H1 (cell line): Measurements from ENCODE around the gene GNAQ. TPM values are rescaled to one million over a fixed set of nuclear protein-coding genes. Genes with fewer than 3 reads are reported as not detected.

Experiments
- CTCF ChIA-PET: fragments of 300-600 bp; sonication (Branson Sonifier 250); formaldehyde crosslinking; loops from one replicate; lab custom pipeline; 2021; ENCODE audit not compliant: partially characterized antibody; lab: Charles Lee
- POLR2A ChIA-PET: fragments of 300-600 bp; sonication (Branson Sonifier 250); formaldehyde crosslinking; loops from one replicate; lab custom pipeline; 2021; ENCODE audit warnings: inconsistent platforms; ENCODE audit not compliant: partially characterized antibody; lab: Charles Lee
- DNase-seq, 2 experiments: peaks; one replicate each; pipeline versions ENCODE4 v3.0.0 to v3.0.0-alpha.2; 2010 to 2022; ENCODE audit warnings: low spot score in 2 of 2, low read depth in 1 of 2, mixed read lengths in 1 of 2
- FAIRE-seq: peaks from 2 replicates; lab custom pipeline; 2011; peaks lifted over from hg19 to GRCh38; lab: Jason Lieb, UNC
- H2AFZ ChIP-seq: 2 replicates; pipeline ENCODE4 v1.8.1; 2012; ENCODE audit warnings: low read length, inconsistent platforms
- H2AK5ac ChIP-seq: 2 replicates; pipeline ENCODE4 v1.6.1; 2013; ENCODE audit warnings: low read depth, low read length
- H2BK120ac ChIP-seq: replicated peaks from 2 replicates; pipeline ENCODE3; 2013; ENCODE audit warnings: low read depth, low read length, inconsistent platforms
- H2BK12ac ChIP-seq: 2 replicates; pipeline ENCODE4 v1.6.1; 2013; ENCODE audit warnings: low read depth, low read length
- H2BK15ac ChIP-seq: 2 replicates; pipeline ENCODE4 v1.6.1; 2013; ENCODE audit warnings: low read length
- H2BK20ac ChIP-seq: 2 replicates; pipeline ENCODE4 v1.6.1; 2013; ENCODE audit warnings: low read length
- H2BK5ac ChIP-seq: 2 replicates; pipeline ENCODE4 v1.6.1; 2013; ENCODE audit warnings: low read depth, low read length
- H3K14ac ChIP-seq: 2 replicates; pipeline ENCODE4 v1.6.1; 2013; ENCODE audit warnings: inconsistent platforms; ENCODE audit not compliant: insufficient read length
- H3K18ac ChIP-seq: 2 replicates; pipeline ENCODE4 v1.6.1; 2013; ENCODE audit warnings: low read length; ENCODE audit errors: extremely low read depth
- H3K23ac ChIP-seq: 2 replicates; pipeline ENCODE4 v1.6.1; 2013; ENCODE audit warnings: inconsistent platforms; ENCODE audit not compliant: insufficient read length
- H3K23me2 ChIP-seq: 2 replicates; pipeline ENCODE4 v1.6.1; 2013; ENCODE audit warnings: low read depth, low read length
- H3K27ac ChIP-seq: 2 replicates; pipeline ENCODE4 v1.6.1; 2011; ENCODE audit warnings: low read depth, low read length, inconsistent platforms
- H3K27me3 ChIP-seq, 4 experiments: replicated peaks in 1 of 4; 1 replicate in 1 of 4; 2 replicates in 3 of 4; pipeline versions ENCODE4 v1.6.1 to v1.8.1; 2011 to 2013; ENCODE audit warnings: low read length in 3 of 4, mild to moderate bottlenecking in 3 of 4, inconsistent platforms in 2 of 4, mixed read lengths in 2 of 4, moderate library complexity in 1 of 4; ENCODE audit not compliant: control insufficient read depth in 3 of 4, insufficient read depth in 3 of 4; ENCODE audit errors: extremely low read depth in 1 of 4
- H3K36me3 ChIP-seq, 4 experiments: 2 replicates each; pipeline versions ENCODE4 v1.6.1 to v1.8.1; 2011 to 2013; ENCODE audit warnings: mild to moderate bottlenecking in 4 of 4, low read length in 3 of 4, moderate library complexity in 2 of 4, control low read depth in 1 of 4, inconsistent platforms in 1 of 4; ENCODE audit not compliant: insufficient read depth in 4 of 4, control insufficient read depth in 2 of 4
- H3K4ac ChIP-seq: replicated peaks from 2 replicates; pipeline ENCODE3; 2013; ENCODE audit warnings: low read length, low read depth, mixed read lengths, inconsistent platforms; ENCODE audit not compliant: insufficient read length
- H3K4me1 ChIP-seq, 4 experiments: replicated peaks in 1 of 4; 1 replicate in 1 of 4; 2 replicates in 3 of 4; pipeline versions ENCODE4 v1.6.1 to v1.8.1; 2011 to 2013; ENCODE audit warnings: low read length in 3 of 4, inconsistent platforms in 2 of 4, mixed read lengths in 1 of 4; ENCODE audit not compliant: insufficient read depth in 4 of 4, control insufficient read depth in 3 of 4
- H3K4me2 ChIP-seq, 2 experiments: 2 replicates each; pipeline versions ENCODE4 v1.6.1 to v1.8.1; 2011 to 2013; ENCODE audit warnings: low read depth in 2 of 2, low read length in 2 of 2, control low read depth in 1 of 2, inconsistent platforms in 1 of 2, mild to moderate bottlenecking in 1 of 2; ENCODE audit not compliant: insufficient read depth in 1 of 2
- H3K4me3 ChIP-seq, 4 experiments: fragments of 200-600, 300-600 bp in 1 of 4; sonication (generic), shearing (Covaris generic), sonication (Bioruptor Twin) in 1 of 4; 2 replicates each; pipeline versions ENCODE4 v1.5.1 to v1.8.1; 2011 to 2016; ENCODE audit warnings: low read length in 4 of 4, low read depth in 3 of 4, control low read depth in 2 of 4, inconsistent platforms in 2 of 4, mild to moderate bottlenecking in 2 of 4, mixed read lengths in 1 of 4, moderate library complexity in 1 of 4; ENCODE audit not compliant: insufficient read depth in 2 of 4; ENCODE audit errors: extremely low read depth in 1 of 4
- H3K56ac ChIP-seq: replicated peaks from 2 replicates; pipeline ENCODE3; 2013; ENCODE audit warnings: low read depth, mild to moderate bottlenecking, mixed read lengths, low read length, inconsistent platforms; ENCODE audit not compliant: insufficient read length
- H3K79me1 ChIP-seq: 2 replicates; pipeline ENCODE4 v1.6.1; 2013; ENCODE audit warnings: low read depth, low read length, control low read depth
- H3K79me2 ChIP-seq, 2 experiments: 2 replicates each; pipeline versions ENCODE4 v1.6.1 to v1.8.1; 2012 to 2013; ENCODE audit warnings: low read length in 2 of 2, mild to moderate bottlenecking in 2 of 2, inconsistent platforms in 1 of 2; ENCODE audit not compliant: insufficient read depth in 2 of 2, control insufficient read depth in 1 of 2
- H3K9ac ChIP-seq, 4 experiments: replicated peaks in 1 of 4; 1 replicate in 1 of 4; 2 replicates in 3 of 4; pipeline versions ENCODE4 v1.6.1 to v1.8.1; 2011 to 2013; ENCODE audit warnings: low read depth in 3 of 4, low read length in 3 of 4, control low read depth in 2 of 4, mild to moderate bottlenecking in 2 of 4, moderate library complexity in 2 of 4, inconsistent platforms in 1 of 4; ENCODE audit errors: extremely low read depth in 1 of 4
- H3K9me3 ChIP-seq, 2 experiments: 2 replicates each; pipeline versions ENCODE4 v1.6.1 to v1.8.1; 2012 to 2013; ENCODE audit warnings: mild to moderate bottlenecking in 2 of 2, moderate library complexity in 2 of 2, control low read depth in 1 of 2, inconsistent platforms in 1 of 2, low read depth in 1 of 2, low read length in 1 of 2, mixed read lengths in 1 of 2; ENCODE audit not compliant: insufficient read depth in 2 of 2
- H4K20me1 ChIP-seq, 2 experiments: replicated peaks in 1 of 2; 2 replicates each; pipeline versions ENCODE3 to v1.8.1; 2011 to 2013; ENCODE audit warnings: inconsistent platforms in 2 of 2, low read length in 2 of 2, mild to moderate bottlenecking in 1 of 2; ENCODE audit not compliant: insufficient read depth in 2 of 2, control insufficient read depth in 1 of 2
- H4K5ac ChIP-seq: 2 replicates; pipeline ENCODE4 v1.6.1; 2013; ENCODE audit warnings: low read length, low read depth, mixed read lengths, inconsistent platforms; ENCODE audit not compliant: insufficient read length
- H4K8ac ChIP-seq: 2 replicates; pipeline ENCODE4 v1.8.0; 2013; ENCODE audit warnings: mild to moderate bottlenecking, moderate library complexity, low read length, inconsistent platforms; ENCODE audit not compliant: insufficient read depth; ENCODE audit errors: extremely low read depth
- H4K91ac ChIP-seq: replicated peaks from 2 replicates; pipeline ENCODE3; 2013; ENCODE audit warnings: low read length, mixed read lengths, inconsistent platforms; ENCODE audit not compliant: insufficient read length
- NRF1 ChIP-seq: IDR thresholded peaks from 2 replicates; pipeline ENCODE4 v1.6.1; 2011; ENCODE audit warnings: mild to moderate bottlenecking, low read depth, low read length, improper control_type of control experiment
- SP4 ChIP-seq: IDR thresholded peaks from 2 replicates; pipeline ENCODE4 v1.6.1; 2012; ENCODE audit warnings: low read length, inconsistent platforms
- WGBS, 2 experiments: shearing (Covaris generic) in 1 of 2; methylation state at CpG; one replicate each; pipeline versions ENCODE4 v1.1.6 to v1.1.7; 2013 to 2015; ENCODE audit warnings: low lambda C conversion rate in 2 of 2, mixed read lengths in 2 of 2, inconsistent platforms in 1 of 2, low coverage in 1 of 2, missing lambda C conversion rate in 1 of 2; ENCODE audit not compliant: insufficient replicate concordance in 2 of 2, insufficient coverage in 1 of 2, insufficient read length in 1 of 2; ENCODE audit errors: extremely low coverage in 1 of 2, missing lambda C conversion rate in 1 of 2; 5-methylcytosine and 5-hydroxymethylcytosine counted together
- polyA plus RNA-seq, 7 experiments: library from polyadenylated mRNA; depleted of rRNA in 3 of 7; stranded (reverse) in 5 of 7; unstranded in 2 of 7; fragments of >200 nt in 5 of 7; fragments of 200-250 nt in 2 of 7; gene quantifications; 1 replicate in 5 of 7; 2 replicates in 1 of 7; 4 replicates in 1 of 7; pipeline versions ENCODE4 v1.2.1 to v1.2.3, GENCODE V29; 2011 to 2013; ENCODE audit warnings: missing spikeins in 2 of 7, mixed read lengths in 2 of 7
- total RNA-seq: library from RNA; stranded (reverse); fragmentation: NEBNext Ultra II Directional; extraction: Animal tissue kit (Norgen Biotek cat#: 25700); gene quantifications from 2 replicates; pipeline ENCODE4 v1.2.1, GENCODE V29; 2021

GNAQ gene
- total and polyA plus RNA-seq, 2 of the 8 experiments (the other 6 are each of a cell fraction or from before 2014, with no cell fraction given), result 22.8 to 63.8 TPM

DNA sequence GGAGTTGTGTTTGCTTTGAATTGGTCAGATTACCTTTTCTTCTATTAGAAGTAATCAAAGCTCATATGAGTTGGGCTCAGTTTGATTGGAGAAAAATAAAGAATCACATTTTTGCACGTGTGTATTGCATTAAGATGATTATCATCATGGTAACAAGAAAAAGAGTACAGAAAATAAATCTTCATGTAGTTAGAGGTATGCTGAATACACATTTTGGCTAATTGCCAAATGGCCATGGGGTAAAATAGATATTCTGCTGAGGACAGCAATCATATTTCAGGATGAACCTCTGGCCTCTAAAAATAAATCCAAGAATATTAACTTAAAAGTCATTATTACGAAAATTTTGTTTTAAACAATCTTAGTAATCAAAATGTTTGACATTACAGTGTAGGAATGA lies 38.9 kb upstream of the GNAQ start:
- POLR2A ChIA-PET, result no interaction called here
- TF ChIP-seq NRF1 (no peak), SP4 (no peak)

More for the DNA sequence above, 38.9 kb upstream of the GNAQ start:
- H3K9me3 ChIP-seq, result peaks cover 10 to 12% of the 10 kb centered on the region in 2 experiments; a peak in 2 of 4 replicates
- 41% methylated on average over 2 of the region's 2 CpGs; no CpG with 5 or more reads in 1 of the 2 experiments for WGBS, 2 experiments
- no peak for FAIRE-seq
- H3K4ac ChIP-seq, result no peak overlapping the region
- H3K79me1 ChIP-seq, result no peaks in the 10 kb centered on the region
- H2BK20ac ChIP-seq, result no peak overlapping the region
- H4K91ac ChIP-seq, result no peak overlapping the region
- H2BK120ac ChIP-seq, result no peak overlapping the region
- no peaks in the 10 kb centered on the region for H4K20me1 ChIP-seq
- H2BK5ac ChIP-seq, result no peak overlapping the region
- H3K4me3 ChIP-seq, result no peak overlapping the region
- H3K56ac ChIP-seq, result no peak overlapping the region
- no peaks in the 10 kb centered on the region for H3K79me2 ChIP-seq
- H3K4me2 ChIP-seq, result no peak overlapping the region
- CTCF ChIA-PET, result interaction anchor here (1.1 kb wide), 1 partner anchor 51 kb away, joined by 3 read pairs; no protein-coding TSS in a partner anchor
- H3K18ac ChIP-seq, result no peak overlapping the region
- no peak overlapping the region for H4K8ac ChIP-seq
- no peak overlapping the region for H3K9ac ChIP-seq
- DNase-seq, result no peak
- H2AFZ ChIP-seq, result no peak overlapping the region
- no peak overlapping the region for H3K14ac ChIP-seq
- H3K23ac ChIP-seq, result no peak overlapping the region
- H3K23me2 ChIP-seq, result peaks cover 2% of the 10 kb centered on the region; the same call in 1 of the 2 replicates
- no peak overlapping the region for H2BK12ac ChIP-seq
- no peaks in the 10 kb centered on the region for H3K27me3 ChIP-seq
- no peaks in the 10 kb centered on the region for H3K36me3 ChIP-seq
- no peak overlapping the region for H4K5ac ChIP-seq
- H2BK15ac ChIP-seq, result no peak overlapping the region
- H2AK5ac ChIP-seq, result no peak overlapping the region
- H3K27ac ChIP-seq, result no peak overlapping the region
- no peaks in the 10 kb centered on the region for H3K4me1 ChIP-seq
